NCI-H1048 (cell line): ENCODE data around the gene GNA12.
"Not testable (repeated sequence)": the region's sequence is repeated elsewhere in the genome, so short reads cannot be mapped to it uniquely, and the experiment has no call there.

Experiments used
- DNase-seq: peaks from one replicate; lab custom pipeline; 2025; lab: John Stamatoyannopoulos, UW

The GNA12 gene

DNA sequence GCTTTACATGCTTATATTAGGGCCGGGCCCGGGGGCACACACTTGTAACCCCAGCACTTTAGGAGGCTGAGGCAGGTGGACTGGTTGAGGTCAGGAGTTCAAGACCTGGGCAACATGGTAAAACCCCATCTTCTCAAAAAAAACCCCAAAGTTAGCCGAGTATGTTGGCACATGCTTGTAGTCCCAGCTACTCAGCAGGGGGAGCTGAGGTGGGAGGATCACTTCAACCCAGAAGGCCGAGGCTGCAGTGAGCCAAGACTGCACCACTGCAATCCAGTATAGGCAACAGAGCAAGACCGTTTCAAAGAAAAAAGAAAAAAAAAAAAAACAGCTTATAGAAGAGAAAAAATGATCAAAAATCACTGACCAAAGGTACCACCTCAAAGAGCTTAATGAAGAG is 93.0 kb downstream of the GNA12 start:
- no peak for DNase-seq

DNA sequence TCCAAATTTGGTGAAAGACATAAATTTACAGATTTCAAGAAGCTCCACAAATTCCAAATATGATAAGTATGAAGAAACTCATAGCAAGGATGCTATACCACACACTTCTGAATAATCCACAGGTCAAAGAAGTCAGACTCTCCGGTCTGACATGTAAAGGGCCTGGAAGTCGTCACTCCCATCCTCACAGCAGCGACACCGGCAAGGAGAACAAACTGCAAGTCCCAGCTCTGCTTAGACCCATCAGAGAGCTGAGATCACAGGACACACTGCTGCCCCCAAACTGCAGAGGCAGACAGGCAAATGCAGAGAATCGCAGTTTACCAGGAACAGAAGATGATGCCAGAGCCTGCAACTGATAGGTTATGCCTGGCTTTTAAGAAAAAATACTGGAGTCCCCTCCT is 94.1 kb downstream of the GNA12 start:
- no peak for DNase-seq

DNA sequence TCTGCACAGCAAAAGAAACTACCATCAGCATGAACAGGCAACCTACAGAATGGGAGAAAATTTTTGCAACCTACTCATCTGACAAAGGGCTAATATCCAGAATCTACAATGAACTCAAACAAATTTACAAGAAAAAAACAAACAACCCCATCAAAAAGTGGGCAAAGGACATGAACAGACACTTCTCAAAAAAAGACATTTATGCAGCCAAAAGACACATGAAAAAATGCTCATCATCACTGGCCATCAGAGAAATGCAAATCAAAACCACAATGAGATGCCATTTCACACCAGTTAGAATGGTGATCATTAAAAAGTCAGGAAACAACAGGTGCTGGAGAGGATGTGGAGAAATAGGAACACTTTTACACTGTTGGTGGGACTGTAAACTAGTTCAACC is 95.4 kb downstream of the GNA12 start:
- not testable (repeated sequence) for DNase-seq

DNA sequence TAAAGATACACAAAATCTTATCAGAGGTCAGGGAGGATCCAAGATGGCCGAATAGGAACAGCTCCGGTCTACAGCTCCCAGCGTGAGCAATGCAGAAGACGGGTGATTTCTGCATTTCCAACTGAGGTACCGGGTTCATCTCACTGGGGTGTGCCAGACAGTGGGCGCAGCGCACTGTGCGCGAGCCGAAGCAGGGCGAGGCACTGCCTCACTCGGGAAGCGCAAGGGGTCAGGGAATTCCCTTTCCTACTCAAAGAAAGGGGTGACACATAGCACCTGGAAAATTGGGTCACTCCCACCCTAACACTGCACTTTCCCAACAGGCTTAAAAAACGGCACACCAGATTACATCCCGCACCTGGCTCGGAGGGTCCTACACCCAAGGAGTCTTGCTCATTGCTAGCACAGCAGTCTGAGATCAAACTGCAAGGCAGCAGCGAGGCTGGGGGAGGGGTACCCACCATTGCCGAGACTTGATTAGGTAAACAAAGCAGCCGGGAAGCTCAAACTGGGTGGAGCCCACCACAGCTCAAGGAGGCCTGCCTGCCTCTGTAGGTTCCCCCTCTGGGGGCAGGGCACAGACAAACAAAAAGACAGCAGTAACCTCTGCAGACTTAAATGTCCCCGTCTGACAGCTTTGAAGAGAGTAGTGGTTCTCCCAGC is 100.5 kb downstream of the GNA12 start:
- not testable (repeated sequence) for DNase-seq

DNA sequence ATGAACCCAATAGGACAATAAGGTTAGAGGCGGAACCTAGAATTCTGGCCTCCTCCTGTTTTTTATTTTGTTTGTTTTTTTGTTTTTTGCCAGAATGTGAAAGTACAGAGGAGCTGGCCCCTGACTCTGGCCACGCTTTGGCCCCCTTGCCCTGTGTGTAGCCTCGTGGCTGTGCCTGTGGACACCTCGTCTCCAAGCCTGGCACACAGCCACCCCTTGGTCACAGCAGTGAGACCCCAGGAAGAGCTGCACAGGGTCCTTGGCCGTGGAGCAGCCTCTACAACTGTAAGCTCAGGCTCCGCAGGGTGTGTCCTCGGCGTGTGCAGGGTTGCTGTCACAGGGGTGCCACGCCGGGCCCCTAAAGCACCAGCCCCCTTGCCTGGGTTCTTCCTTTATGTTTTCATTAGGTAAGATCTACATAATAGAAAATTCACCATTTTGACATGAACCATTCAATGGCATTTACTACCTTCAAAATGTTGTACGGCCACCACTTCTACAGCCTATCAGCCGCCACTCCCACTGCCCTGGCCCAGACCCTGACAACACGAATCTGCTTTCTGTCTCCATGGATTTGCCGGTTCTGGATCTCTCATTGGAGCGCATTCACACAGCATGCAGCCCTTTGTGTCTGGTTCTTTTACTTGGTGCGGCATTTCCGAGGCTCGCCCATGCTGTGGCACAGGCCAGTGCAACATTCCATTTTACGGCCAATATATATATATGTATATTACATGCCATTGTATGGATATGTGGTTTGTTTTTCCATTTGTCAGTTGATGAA is 105.2 kb downstream of the GNA12 start:
- DNase-seq = no peak

DNA sequence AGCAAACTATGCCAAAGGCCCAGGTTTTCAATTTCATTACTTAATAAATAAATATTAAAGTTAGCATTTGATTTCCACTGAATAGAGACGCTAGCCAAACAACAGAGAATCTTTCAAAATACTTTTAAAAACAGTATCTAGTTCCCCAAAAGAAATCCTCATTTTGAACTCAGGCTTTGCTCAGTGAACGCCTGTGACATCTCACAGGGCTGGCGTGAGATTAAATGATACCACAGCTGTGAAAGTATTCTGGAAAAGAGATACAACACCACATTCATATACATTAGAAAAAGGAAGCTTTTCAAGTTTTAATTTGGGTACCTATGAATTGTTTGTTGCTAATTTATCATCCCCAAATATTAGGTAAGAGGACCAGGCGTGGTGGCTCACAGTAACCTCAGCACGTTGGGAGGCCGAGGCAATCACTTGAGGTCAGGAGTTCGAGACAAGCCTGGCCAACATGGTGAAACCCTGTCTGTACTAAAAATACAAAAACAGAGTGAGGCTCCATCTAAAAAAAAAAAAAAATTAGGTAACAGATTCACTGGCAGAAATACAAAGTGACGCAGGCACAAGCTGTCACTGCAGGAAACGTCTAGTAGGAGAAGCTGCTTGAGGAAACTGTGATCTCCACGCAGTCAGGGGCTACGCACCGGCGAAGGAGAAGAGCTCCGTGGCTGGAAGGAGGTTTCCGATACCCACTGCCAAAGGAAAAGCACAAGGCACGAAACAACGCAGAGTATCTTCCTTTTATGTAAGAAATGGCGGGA is 106.2 kb downstream of the GNA12 start:
- no peak for DNase-seq

DNA sequence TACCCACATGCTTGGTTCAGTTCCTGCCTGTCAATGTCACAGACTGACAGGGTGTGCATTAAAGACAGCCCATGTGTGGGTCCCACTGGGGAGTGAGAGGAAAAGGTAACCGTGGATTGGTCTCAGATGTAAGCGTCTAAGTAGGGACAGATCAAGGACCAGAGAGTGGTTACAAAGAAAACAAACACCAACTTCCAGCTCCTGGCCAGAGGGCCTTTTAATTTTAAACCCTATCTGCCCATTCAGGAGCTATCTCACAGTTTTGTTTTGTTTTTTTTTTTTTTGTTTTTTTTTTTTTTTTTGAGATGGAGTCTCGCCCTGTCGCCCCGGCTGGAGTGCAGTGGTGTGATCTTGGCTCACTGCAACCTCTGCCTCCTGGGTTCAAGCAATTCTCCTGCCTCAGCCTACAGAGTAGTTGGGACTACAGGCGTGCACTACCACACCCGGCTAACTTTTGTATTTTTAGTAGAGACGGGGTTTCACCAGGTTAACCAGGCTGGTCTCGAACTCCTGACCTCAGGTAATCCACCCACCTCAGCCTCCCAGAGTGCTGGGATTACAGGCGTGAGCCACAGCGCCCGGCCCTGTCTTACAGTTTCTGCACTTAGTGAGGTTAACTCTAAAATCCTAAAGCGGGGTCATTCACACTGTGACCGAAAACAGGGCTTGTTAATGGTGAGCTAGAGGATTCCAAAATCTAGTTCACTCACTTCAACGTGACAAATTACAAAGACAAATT is 106.9 kb downstream of the GNA12 start:
- not testable (repeated sequence) for DNase-seq

DNA sequence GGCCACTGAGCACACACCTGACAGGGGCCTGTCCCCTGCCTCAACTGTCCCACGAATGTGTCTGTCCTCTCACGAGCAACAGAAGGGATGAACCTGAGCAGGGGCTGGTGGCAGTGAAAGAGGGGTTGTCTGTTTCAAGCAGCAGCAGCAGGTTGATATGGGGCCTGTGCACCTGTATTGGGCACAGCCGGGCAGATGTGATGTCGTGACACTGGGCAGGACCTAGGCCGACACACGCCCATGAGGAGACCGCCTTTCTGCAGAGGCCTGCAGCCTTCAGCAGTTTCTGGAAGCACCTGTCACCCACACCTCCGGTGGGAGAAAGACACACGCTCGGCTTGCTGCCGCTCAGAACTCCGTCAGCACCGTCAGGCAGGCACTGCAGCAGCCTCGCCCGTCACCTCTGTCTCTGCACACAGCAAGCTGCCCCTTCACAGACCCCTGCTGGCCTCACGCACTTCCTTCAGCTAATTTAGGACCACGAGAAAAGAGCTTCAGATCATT is 107.6 kb downstream of the GNA12 start:
- no peak for DNase-seq

DNA sequence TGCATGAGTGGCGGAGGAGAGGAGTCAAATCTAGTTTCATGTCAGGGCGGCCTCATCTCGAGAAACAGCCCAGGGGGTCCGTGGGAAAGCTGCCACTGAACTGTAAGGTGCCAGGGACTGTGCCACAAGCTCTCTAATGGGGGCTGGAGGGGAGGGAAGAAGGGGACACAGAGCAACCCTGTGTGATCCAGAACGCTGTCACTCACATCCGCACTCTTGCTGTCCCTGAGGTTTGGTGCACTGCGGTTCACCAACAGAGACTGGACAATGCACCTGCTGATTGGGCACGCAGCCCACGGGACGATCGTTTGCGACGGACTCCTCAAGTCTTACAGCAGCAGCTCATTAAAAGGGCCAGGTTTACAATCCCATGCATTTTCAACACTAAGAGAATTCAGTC is 108.4 kb downstream of the GNA12 start:
- no peak for DNase-seq

DNA sequence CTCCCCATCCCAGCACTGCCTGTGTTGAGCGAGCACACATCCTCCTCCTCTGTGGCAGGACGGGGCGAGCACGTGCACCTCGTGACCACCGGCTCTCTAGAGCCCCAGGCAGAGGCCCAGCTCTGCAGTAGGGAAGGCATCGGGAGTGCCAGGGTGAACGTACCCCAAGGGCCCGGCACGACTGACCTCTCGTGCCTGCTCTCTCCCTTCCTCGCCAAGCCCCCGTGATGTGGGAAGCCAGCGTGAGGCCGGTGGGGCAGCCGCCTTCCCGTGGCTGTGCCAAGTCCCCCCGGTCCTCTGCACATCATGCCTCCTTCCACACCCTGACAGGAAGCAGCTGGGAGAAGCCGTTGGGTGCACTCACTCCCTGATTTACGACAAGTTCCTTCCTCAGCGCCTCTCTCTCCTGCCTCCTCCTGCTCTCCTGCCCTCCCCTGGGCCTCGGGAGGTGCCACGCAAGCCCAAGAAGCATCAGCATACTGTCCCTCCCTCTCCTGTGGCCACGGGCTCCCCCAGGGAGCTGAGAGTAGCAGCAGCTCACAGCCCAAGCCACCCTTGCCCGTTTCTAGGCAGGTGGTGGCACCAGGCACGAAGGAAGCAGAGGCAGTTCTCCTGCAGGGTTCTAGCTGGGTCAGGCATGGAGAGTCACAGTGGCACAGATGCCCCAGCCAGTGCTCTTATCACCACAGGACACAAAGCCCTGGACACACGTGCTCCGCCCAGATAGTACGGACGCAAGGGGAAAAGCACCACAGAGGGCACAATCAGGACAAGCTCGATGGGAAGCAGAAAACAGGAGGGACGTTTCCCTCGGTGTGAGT is 109.1 kb downstream of the GNA12 start:
- no peak for DNase-seq

DNA sequence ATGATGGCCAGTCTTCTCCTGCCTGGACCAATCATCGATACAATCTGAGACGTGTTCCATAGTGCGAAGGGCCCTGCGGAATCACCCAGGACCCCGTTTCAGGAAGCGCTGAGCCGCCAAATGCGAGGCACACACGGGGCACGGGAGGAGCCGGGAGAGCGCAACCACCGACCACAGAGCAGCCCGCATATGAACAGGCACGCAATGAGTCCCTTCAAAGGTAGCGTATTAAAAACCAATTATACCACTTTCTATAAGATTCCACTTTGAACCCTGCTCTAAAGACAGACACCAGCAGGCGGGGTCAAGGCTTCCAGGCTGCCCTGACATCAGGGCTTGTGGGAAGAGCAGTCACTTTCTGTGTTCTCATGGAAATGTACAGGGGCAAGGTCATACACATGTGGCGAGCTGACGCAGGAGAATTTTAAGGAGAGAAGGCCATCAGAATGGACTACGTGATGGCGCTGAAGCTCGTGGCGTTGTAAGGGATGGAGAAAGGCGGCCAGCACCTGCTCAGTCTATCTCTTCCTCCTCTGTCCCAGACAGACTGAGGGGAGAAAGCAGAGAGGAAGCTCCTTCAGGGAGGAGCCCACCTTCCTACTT is 109.9 kb downstream of the GNA12 start:
- DNase-seq = no peak

DNA sequence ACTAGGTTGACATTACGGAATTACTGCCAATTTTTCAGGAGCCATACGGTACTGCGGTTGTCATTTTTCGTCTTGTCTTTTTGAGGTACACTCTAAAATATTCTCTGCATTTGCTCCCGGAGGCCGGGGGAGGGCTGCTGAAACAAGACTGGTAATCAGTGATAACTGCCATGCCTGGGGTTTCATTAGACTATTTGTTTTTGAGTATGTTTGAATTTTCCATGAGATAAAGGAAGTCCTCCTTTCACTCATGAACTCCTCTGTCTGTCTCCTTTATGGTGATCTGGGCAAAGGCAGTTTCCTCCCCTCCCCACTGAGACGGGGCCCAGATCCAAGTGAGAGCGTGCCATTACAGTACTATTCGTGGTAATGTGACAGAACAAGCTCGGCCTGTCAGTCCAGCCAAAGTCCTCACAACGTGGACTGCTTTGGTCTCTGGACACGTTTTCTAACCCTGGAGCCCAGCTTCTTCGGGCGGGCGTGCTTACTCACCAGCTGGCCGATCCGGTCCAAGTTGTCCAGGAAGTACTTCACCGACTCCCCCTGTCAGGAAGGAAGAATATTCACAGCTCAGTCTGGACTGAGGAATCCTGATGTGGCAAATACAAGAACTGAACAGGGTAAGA is 111.0 kb downstream of the GNA12 start:
- no peak for DNase-seq

DNA sequence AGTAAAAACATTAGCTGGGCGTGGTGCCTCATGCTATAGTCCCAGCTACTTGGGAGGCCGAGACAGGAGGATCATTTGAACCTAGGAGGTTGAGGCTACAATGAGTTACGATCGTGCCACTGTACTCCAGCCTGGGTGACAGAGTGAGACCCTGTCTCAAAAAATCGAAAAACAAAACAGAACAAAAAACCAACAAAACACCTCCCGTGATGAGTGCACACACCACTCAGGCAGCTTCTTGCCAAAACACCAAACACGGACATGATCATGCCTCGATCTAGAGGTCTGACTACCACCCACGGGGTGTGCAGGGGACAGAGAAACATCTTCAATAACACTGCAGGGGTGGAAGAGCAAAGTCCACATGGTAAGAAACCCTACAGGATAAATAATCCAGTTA is 111.7 kb downstream of the GNA12 start:
- DNase-seq = no peak

DNA sequence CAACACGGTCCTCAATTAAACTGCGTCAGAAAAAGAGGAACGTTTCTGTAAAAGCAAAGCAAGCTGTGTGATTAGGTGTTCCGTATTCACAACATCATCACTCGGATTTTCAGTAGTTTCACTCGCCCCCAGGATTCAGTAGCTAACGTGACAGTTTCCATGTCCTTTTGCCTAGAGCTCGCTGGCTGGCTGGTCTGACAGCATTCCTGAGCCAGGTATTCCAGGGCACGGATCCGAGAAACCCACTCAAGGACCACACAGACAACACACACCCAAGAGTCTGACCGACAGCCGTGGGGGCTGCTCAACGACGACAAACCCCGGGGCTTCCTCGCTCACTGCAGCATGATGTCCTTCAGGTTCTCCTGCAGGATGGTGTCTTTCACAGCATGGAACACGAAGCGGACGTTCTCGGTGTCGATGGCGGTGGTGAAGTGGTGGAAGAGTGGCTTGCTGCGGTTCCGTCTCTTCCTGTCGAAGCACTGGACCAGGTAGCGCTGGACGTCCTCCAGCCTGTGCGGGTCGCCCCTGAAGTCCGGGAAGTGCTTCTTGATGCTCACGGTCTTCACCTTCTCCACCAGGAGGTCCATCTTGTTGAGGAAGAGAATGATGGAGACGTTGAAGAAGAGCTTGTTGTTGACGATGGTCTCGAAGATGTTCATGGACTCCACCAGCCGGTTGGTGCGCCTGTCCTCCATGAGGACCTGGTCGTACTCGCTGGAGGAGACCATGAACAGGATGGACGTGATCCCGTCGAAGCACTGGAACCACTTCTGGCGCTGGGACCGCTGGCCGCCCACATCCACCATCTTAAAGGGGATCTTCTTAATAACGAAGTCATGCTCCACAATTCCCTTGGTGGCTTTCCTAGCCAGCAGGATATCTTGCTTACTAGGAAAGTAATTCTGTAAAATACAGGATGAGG is 113.0 kb downstream of the GNA12 start:
- no peak for DNase-seq

DNA sequence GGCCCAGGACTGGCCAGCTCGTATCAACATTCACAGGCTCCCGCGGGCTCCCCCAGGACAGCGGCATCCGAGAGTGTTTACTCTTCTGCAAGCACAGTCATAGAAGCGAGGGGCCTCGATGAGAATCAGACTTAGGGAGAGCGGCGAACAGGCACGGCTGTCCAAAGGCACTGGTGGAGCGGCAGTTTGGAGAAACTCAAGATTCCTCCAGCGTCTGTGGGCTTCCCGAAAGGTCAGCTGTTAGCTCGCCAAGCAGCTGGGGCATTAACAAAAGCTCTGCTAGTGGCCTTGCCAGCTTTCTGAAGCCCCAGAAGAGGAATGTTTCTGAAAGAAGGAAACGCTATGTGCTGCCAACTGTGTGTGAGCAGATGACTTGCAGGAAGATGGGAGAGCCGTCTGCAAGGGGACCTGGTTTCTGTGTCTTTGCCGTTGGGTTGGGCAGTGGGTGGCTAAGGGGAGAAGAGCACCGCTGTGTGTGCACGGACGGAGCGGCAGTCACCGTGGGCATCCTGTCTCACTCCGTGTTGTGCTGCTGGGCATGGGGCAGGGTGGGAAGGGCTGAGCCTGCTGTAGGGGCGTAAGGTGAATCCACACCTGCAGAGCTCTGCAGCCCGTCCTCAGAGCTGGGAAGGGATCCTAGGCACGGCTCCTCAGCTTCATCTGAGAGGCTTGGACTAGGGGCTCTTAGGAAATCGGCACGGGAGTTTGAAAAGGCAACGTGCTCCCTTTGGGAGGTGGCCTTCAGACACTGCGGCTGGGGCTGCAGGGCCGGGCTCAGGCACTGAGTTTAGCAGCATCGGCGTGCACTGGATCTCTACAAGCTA is 114.0 kb downstream of the GNA12 start:
- DNase-seq = no peak

DNA sequence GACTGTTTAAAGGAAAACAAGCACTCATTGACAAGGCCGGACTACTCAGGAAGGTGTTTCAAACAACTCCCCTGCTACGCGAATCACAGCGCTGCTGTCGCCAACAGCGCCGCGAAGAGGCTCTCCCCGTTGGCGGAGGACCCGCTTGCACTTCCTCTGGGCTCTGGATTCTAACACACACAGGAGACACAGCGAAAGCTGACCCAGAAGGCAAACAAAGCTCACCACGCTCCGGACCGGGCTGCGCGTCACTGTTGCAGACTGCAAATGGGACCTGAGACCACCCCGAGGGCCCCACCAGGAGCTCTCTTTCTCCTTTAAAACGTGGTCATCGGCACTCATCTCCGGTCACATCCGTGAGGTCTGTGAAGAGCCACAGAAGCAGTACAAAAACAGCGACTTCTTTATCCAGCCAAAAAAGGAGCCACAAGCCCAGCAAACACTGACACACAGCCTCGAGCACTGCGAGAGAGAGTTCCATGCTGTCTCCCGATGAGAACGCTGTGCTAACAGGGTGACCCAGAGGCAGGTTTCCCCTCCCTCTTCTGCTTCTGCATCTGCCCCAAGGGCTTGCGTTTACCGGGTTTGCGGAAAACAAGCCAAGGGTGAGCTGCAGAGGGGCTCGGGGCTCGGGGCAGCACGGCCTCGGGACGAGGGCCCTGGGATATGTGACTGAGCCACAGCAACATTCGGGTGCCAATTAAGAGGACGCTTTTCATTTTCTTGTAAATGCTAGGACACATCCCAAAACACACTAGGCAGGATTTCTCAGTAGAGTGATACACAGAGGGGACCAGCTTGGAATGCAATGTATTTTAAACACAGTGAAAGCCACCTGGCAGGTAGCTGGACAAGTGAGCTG is 114.8 kb downstream of the GNA12 start:
- no peak for DNase-seq

DNA sequence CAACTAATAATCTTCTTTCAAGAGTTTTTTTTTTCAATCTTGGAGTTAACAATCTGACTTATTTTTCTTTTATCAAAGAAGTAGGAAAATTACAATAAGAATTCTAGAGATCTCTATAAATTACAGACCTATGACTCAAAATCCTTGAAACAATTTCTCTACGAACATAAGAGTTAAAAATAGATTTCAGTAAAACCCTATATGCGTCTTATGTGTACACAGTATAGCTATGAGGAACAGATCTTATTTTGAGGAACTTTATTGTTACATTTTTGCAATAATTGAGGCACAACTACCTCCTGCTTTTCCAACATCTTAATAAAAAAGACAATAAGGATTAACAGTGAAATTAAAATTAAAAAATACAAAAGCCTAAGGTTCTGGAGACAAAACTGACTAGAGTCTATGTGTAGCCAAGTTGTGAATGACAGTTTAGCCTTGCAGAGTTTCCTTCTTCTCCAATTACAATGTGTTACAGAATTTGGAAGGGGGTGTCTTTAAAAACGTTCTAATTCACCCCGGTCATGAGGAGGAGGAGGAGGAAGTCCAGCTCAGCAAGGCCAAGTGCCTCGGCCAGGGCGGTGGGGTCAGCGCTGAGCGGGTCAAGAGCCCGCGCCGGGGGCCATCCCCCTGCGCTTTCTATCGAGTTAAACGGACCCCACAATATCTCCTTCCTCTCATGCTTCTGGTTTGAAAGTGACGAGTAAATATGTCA is 115.6 kb downstream of the GNA12 start:
- no peak for DNase-seq
